Duodenal mucosa (tissue), 2 donors: ENCODE data around the gene CDHR3.
"Not testable (repeated sequence)": the region's sequence is repeated elsewhere in the genome, so short reads cannot be mapped to it uniquely, and the experiment has no call there.

Experiments
- H3K27ac ChIP-seq: one replicate; pipeline ENCODE4 v1.7.0; 2013; ENCODE audit warnings: low read depth, low read length
- H3K27me3 ChIP-seq, 2 donors: one replicate each; pipeline ENCODE4 v1.7.0; 2013; ENCODE audit warnings: low read length in 2 of 2, control low read depth in 1 of 2; ENCODE audit not compliant: insufficient read depth in 2 of 2, control insufficient read depth in 1 of 2
- H3K36me3 ChIP-seq, 2 donors: one replicate each; pipeline ENCODE4 v1.7.0; 2013; ENCODE audit warnings: low read length in 2 of 2, control low read depth in 1 of 2; ENCODE audit not compliant: insufficient read depth in 2 of 2, control insufficient read depth in 1 of 2
- H3K4me1 ChIP-seq, 2 donors: one replicate each; pipeline ENCODE4 v1.7.0; 2013; ENCODE audit warnings: low read length in 2 of 2, control low read depth in 1 of 2; ENCODE audit not compliant: insufficient read depth in 2 of 2, control insufficient read depth in 1 of 2
- H3K4me3 ChIP-seq, 2 donors: one replicate each; pipeline ENCODE4 v1.7.0; 2013; ENCODE audit warnings: low read length in 2 of 2, low read depth in 1 of 2
- H3K9ac ChIP-seq, 2 donors: one replicate each; pipeline ENCODE4 v1.7.0; 2013; ENCODE audit warnings: low read length in 2 of 2, low read depth in 1 of 2
- H3K9me3 ChIP-seq, 2 donors: one replicate each; pipeline ENCODE4 v1.7.0; 2013; ENCODE audit warnings: low read length in 2 of 2, control low read depth in 1 of 2; ENCODE audit not compliant: control insufficient read depth in 1 of 2

The CDHR3 gene

GRCh38 chr7:105979405-105979804 lies 16.3 kb downstream of the CDHR3 start:
- no peaks in the 10 kb centered on the region for H3K4me1 ChIP-seq

GRCh38 chr7:105980645-105981396 lies 17.8 kb downstream of the CDHR3 start:
- no peaks in the 10 kb centered on the region for H3K4me1 ChIP-seq
- H3K4me3 ChIP-seq, result no peak overlapping the region
- H3K9me3 ChIP-seq, result no peaks in the 10 kb centered on the region
- H3K9ac ChIP-seq, result no peak overlapping the region
- H3K27ac ChIP-seq, result no peak overlapping the region
- H3K36me3 ChIP-seq, result no peaks in the 10 kb centered on the region
- H3K27me3 ChIP-seq, result no peaks in the 10 kb centered on the region

More at GRCh38 chr7:105979405-105979804, 16.3 kb downstream of the CDHR3 start:
- no peak overlapping the region for H3K9ac ChIP-seq
- no peak overlapping the region for H3K4me3 ChIP-seq
- H3K27ac ChIP-seq, result no peak overlapping the region
- H3K27me3 ChIP-seq, result no peaks in the 10 kb centered on the region
- no peaks in the 10 kb centered on the region for H3K36me3 ChIP-seq
- H3K9me3 ChIP-seq, result no peaks in the 10 kb centered on the region

GRCh38 chr7:105982388-105982787 lies 19.3 kb downstream of the CDHR3 start:
- Histone ChIP-seq H3K27ac (no peak overlapping the region), H3K9me3 (no peaks in the 10 kb centered on the region), H3K4me1 (no peaks in the 10 kb centered on the region), H3K4me3 (no peak overlapping the region), H3K27me3 (no peaks in the 10 kb centered on the region), H3K9ac (no peak overlapping the region), H3K36me3 (no peaks in the 10 kb centered on the region)

- H3K4me1 ChIP-seq, H3K27ac ChIP-seq, H3K9me3 ChIP-seq, H3K9ac ChIP-seq, H3K27me3 ChIP-seq, H3K4me3 ChIP-seq, H3K36me3 ChIP-seq: not testable (repeated sequence)
These were observed 21.7 kb downstream of the CDHR3 start for GRCh38 chr7:105984808-105985207.

- Histone ChIP-seq H3K4me3 (no peak overlapping the region), H3K4me1 (no peaks in the 10 kb centered on the region), H3K9ac (no peak overlapping the region), H3K27ac (no peak overlapping the region), H3K36me3 (no peaks in the 10 kb centered on the region), H3K27me3 (no peaks in the 10 kb centered on the region), H3K9me3 (no peaks in the 10 kb centered on the region)
These were observed 22.2 kb downstream of the CDHR3 start for GRCh38 chr7:105985229-105985628.

GRCh38 chr7:105985672-105986215 lies 22.7 kb downstream of the CDHR3 start:
- no peaks in the 10 kb centered on the region for H3K4me1 ChIP-seq
- H3K9ac ChIP-seq, result no peak overlapping the region
- H3K4me3 ChIP-seq, result no peak overlapping the region
- no peak overlapping the region for H3K27ac ChIP-seq
- no peaks in the 10 kb centered on the region for H3K27me3 ChIP-seq
- no peaks in the 10 kb centered on the region for H3K36me3 ChIP-seq
- H3K9me3 ChIP-seq, result no peaks in the 10 kb centered on the region

- Histone ChIP-seq H3K27ac (no peak overlapping the region), H3K4me1 (no peaks in the 10 kb centered on the region)
These were observed 24.0 kb downstream of the CDHR3 start for GRCh38 chr7:105987046-105987445.

GRCh38 chr7:105988276-105988675 lies 25.2 kb downstream of the CDHR3 start:
- no peaks in the 10 kb centered on the region for H3K4me1 ChIP-seq
- H3K9ac ChIP-seq, result no peak overlapping the region
- no peak overlapping the region for H3K4me3 ChIP-seq
- H3K36me3 ChIP-seq, result no peaks in the 10 kb centered on the region
- no peak overlapping the region for H3K27ac ChIP-seq
- no peaks in the 10 kb centered on the region for H3K9me3 ChIP-seq
- no peaks in the 10 kb centered on the region for H3K27me3 ChIP-seq

More at GRCh38 chr7:105987046-105987445, 24.0 kb downstream of the CDHR3 start:
- Histone ChIP-seq H3K9me3 (no peaks in the 10 kb centered on the region), H3K36me3 (no peaks in the 10 kb centered on the region), H3K4me3 (no peak overlapping the region), H3K27me3 (no peaks in the 10 kb centered on the region), H3K9ac (no peak overlapping the region)

- no peaks in the 10 kb centered on the region for H3K4me1 ChIP-seq
- no peak overlapping the region for H3K4me3 ChIP-seq
- no peaks in the 10 kb centered on the region for H3K27me3 ChIP-seq
- no peaks in the 10 kb centered on the region for H3K36me3 ChIP-seq
- H3K27ac ChIP-seq, result no peak overlapping the region
- no peaks in the 10 kb centered on the region for H3K9me3 ChIP-seq
- H3K9ac ChIP-seq, result no peak overlapping the region
These were observed 26.1 kb downstream of the CDHR3 start for GRCh38 chr7:105989191-105989590.

- Histone ChIP-seq H3K27ac (no peak overlapping the region), H3K4me1 (no peaks in the 10 kb centered on the region)
These were observed 26.6 kb downstream of the CDHR3 start for GRCh38 chr7:105989686-105990085.

More at GRCh38 chr7:105989686-105990085, 26.6 kb downstream of the CDHR3 start:
- Histone ChIP-seq H3K36me3 (no peaks in the 10 kb centered on the region), H3K9me3 (no peaks in the 10 kb centered on the region), H3K4me3 (no peak overlapping the region), H3K9ac (no peak overlapping the region), H3K27me3 (no peaks in the 10 kb centered on the region)
